Prostate gland (tissue), 2 donors: ENCODE data around the gene PMPCA. TPM values are rescaled to one million over a fixed set of nuclear protein-coding genes. Genes with fewer than 3 reads are reported as not detected.

Experiments
- DNase-seq: peaks from one replicate; pipeline ENCODE4 v3.0.0-alpha.2; 2019; ENCODE audit warnings: low spot score
- H3K27ac ChIP-seq, 2 donors: fragments of 200-600 bp; sonication (generic); 2 replicates each; pipeline ENCODE4 v1.5.1; 2017 to 2019
- H3K27me3 ChIP-seq: fragments of 200-600 bp; sonication (generic); replicated peaks from 2 replicates; pipeline ENCODE4 v1.5.1; 2019; ENCODE audit not compliant: insufficient read depth
- H3K36me3 ChIP-seq, 2 donors: fragments of 200-600 bp; sonication (generic); 1 replicate in 1 of 2; 2 replicates in 1 of 2; pipeline versions ENCODE4 v1.5.1 to v1.8.1; 2017 to 2019
- H3K4me1 ChIP-seq: fragments of 200-600 bp; sonication (generic); replicated peaks from 2 replicates; pipeline ENCODE4 v1.5.1; 2019
- H3K4me3 ChIP-seq, 2 donors: fragments of 200-600 bp; sonication (generic); 2 replicates each; pipeline ENCODE4 v1.5.1; 2017 to 2019
- H3K9me3 ChIP-seq: fragments of 200-600 bp; sonication (generic); 2 replicates; pipeline ENCODE4 v1.5.1; 2017
- POLR2A ChIP-seq: fragments of 450-650 bp; IDR thresholded peaks from one replicate; pipeline ENCODE4 v1.6.1; 2016; ENCODE audit warnings: antibody characterized with exemption, mild to moderate bottlenecking
- POLR2AphosphoS5 ChIP-seq: sonication (generic); formaldehyde crosslinking; IDR thresholded peaks from one replicate; pipeline ENCODE4 v1.6.1; 2017; ENCODE audit warnings: antibody characterized with exemption
- WGBS: methylation state at CpG from one replicate; pipeline ENCODE4 v1.1.5; 2018; 5-methylcytosine and 5-hydroxymethylcytosine counted together
- intact Hi-C: fragments of 100-400 bp; cut with DNase I; formaldehyde crosslinking; loops from one replicate; pipeline ENCODE4 v1.14.2; 2022
- total RNA-seq, 2 donors: library from RNA; depleted of rRNA; stranded (reverse); fragments of >200 nt; gene quantifications; one replicate each; pipeline ENCODE4 v1.1.0, GENCODE V29; 2016
- TF ChIP-seq, protein P1 (sequence below), 4 experiments: fragments of 200-600 bp in 2 of 4; fragments of 450-650 bp in 2 of 4; sonication (generic) in 2 of 4; IDR thresholded peaks; 1 replicate in 3 of 4; 2 replicates in 1 of 4; pipeline ENCODE4 v1.5.1; 2016 to 2019; ENCODE audit warnings: antibody characterized with exemption in 4 of 4, mild to moderate bottlenecking in 2 of 4, moderate library complexity in 2 of 4

Gene PMPCA
- total RNA-seq, 2 donors from 2014 or later, result 29.2 to 58.7 TPM

DNA sequence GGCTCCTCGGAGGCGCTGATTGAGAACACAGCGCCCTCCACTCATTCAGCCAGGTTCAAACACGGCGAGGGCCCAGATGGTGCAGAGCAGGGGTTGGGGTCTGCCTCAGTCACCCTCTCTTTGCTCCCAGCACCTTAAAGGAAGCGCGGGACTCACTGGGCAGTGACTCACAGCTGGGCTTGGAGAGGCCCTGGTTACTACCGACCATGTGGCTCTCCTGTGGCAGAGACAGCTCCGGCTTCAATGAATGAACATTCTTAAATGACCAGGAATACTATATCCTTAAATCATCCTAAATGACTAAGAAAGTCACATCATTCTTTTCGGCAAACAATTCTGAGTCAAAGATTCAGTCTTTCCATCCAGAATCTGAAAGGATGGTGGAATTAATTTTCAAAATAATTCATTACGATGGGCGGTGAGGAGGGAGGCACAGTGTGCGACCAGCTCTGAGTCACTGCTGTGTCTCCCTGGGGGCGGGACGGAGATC, 30.8 kb downstream of the PMPCA start:
- TF ChIP-seq POLR2A (no peak), POLR2AphosphoS5 (no peak)
- TF ChIP-seq, protein P1, sequence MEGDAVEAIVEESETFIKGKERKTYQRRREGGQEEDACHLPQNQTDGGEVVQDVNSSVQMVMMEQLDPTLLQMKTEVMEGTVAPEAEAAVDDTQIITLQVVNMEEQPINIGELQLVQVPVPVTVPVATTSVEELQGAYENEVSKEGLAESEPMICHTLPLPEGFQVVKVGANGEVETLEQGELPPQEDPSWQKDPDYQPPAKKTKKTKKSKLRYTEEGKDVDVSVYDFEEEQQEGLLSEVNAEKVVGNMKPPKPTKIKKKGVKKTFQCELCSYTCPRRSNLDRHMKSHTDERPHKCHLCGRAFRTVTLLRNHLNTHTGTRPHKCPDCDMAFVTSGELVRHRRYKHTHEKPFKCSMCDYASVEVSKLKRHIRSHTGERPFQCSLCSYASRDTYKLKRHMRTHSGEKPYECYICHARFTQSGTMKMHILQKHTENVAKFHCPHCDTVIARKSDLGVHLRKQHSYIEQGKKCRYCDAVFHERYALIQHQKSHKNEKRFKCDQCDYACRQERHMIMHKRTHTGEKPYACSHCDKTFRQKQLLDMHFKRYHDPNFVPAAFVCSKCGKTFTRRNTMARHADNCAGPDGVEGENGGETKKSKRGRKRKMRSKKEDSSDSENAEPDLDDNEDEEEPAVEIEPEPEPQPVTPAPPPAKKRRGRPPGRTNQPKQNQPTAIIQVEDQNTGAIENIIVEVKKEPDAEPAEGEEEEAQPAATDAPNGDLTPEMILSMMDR (IDR thresholded peaks at IDR 0.05), result no peak
- Histone ChIP-seq H3K9me3 (no peaks in the 10 kb centered on the region), H3K4me3 (no peak overlapping the region), H3K36me3 (peaks cover 13 to 14% of the 10 kb centered on the region in 2 donors), H3K4me1 (peaks cover 11% of the 10 kb centered on the region), H3K27ac (no peak overlapping the region), H3K27me3 (no peaks in the 10 kb centered on the region)
- intact Hi-C loops, result no loop called here
- DNase-seq, result no peak
- WGBS, result 93% methylated on average over 15 of the region's 15 CpGs

DNA sequence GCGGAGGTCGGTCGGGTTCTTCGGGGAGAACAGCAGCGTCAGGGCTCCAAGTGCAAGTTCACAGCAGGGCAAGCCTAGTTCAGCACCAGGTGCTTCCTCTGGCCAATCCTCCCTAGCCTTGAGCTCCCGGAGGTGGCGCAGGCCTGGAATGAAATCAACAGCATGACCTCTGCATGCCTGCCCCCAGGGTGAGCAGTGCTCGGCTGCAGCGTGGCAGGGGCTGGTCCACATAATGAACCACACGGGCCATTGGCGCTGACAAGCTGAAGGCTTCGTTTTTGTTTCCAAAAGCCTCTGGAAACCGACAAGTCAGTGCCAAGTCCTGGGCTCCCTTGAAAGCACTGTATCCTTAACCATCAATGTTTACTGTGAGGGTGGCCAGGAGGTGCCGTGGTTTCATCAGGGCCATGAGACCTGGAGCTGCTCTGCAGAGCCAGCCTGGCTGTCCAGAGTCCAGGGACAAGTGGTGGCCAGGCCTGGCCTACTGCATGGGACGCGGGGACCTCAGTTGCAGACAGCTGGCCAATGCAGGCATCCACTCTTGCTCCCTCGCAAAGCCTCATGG, 31.3 kb downstream of the PMPCA start:
- TF ChIP-seq POLR2A (no peak), POLR2AphosphoS5 (no peak)
- TF ChIP-seq, protein P1 (IDR thresholded peaks at IDR 0.05), result no peak
- Histone ChIP-seq H3K4me3 (no peak overlapping the region), H3K27ac (no peak overlapping the region), H3K36me3 (peaks cover 14 to 15% of the 10 kb centered on the region in 2 donors), H3K27me3 (no peaks in the 10 kb centered on the region), H3K4me1 (peaks cover 11% of the 10 kb centered on the region), H3K9me3 (no peaks in the 10 kb centered on the region)
- DNase-seq, result no peak
- WGBS, result 86% methylated on average over 17 of the region's 17 CpGs
- intact Hi-C loops, result no loop called here

DNA sequence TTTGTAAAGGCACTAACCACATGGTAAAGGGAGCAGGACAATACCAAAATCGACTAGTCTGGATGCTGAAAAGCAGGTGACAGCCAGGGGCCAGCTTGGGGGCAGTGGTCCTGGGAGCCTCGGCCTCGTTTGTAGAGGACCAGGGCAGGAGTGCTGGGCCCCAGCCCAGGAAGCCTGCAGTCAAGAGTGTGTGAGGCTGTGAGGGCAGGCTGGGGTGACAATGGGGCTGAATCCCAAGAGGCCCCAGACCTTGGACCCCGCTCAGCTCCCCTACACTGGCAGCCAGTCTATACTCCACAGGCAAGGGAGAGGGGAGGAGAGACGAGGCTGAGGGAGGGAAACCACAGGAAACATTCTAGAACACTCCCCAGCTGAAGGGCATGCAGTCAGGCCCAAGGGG, 31.8 kb downstream of the PMPCA start:
- no peaks in the 10 kb centered on the region for H3K27me3 ChIP-seq
- no peaks in the 10 kb centered on the region for H3K9me3 ChIP-seq
- intact Hi-C loops, result no loop called here
- H3K36me3 ChIP-seq, result peaks cover 14 to 17% of the 10 kb centered on the region in 2 donors
- peaks cover 11% of the 10 kb centered on the region for H3K4me1 ChIP-seq
- WGBS, result 78% methylated on average over 5 of the region's 5 CpGs
- TF ChIP-seq, protein P1 (IDR thresholded peaks at IDR 0.05), result no peak
- TF ChIP-seq POLR2A, result no peak
- TF ChIP-seq POLR2AphosphoS5, result no peak
- no peak for DNase-seq
- H3K27ac ChIP-seq, result no peak overlapping the region
- H3K4me3 ChIP-seq, result no peak overlapping the region

DNA sequence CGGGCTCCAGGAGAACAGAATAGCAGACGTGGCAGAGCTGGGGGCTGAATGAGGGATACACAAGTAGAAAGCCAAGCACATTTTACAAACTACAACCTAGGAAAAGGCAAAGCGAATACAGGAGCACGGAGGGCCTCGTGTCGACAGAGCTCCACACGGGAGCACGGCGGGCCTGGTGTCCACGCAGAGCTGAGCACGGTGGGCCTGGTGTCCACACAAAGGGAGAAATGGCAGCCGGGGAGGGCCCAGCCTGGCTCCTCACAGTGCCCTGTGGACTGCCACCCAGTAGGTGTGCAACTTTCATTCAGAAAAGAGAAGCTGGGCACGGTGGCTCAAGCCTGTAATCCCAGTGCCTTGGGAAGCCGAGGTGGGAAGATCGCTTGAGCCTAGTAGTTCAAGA, 32.6 kb downstream of the PMPCA start:
- 93% methylated on average over 15 of the region's 15 CpGs for WGBS
- Histone ChIP-seq H3K27me3 (no peaks in the 10 kb centered on the region), H3K27ac (no peak overlapping the region), H3K4me3 (no peak overlapping the region), H3K9me3 (no peaks in the 10 kb centered on the region), H3K36me3 (peaks cover 14 to 21% of the 10 kb centered on the region in 2 donors), H3K4me1 (peaks cover 2% of the 10 kb centered on the region)
- intact Hi-C loops, result no loop called here
- DNase-seq, result no peak
- TF ChIP-seq POLR2A (no peak), POLR2AphosphoS5 (no peak)
- TF ChIP-seq, protein P1 (IDR thresholded peaks at IDR 0.05), result no peak

DNA sequence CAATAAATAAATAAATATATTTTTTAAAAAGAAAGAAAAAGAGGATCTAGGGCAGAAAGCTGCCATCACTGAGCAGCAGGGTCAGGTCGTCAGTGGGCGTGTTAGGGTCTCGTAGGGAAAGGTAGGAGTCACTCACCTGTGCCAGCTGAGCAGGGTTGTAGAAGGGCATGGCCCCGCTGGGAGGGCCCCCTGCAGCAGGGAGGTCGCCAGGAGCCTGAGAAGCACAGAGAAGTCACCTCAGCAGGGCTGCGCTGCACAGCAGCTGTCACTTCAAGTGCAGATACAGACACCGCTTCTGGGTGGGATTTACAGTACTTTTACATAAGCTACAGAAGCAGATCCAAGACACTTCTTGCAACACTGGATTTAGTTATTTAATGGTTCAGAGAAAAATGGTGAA, 33.2 kb downstream of the PMPCA start:
- WGBS, result 91% methylated on average over 7 of the region's 7 CpGs
- no peaks in the 10 kb centered on the region for H3K4me1 ChIP-seq
- TF ChIP-seq, protein P1 (IDR thresholded peaks at IDR 0.05), result no peak
- no peak for TF ChIP-seq POLR2A
- no peak for TF ChIP-seq POLR2AphosphoS5
- no peak overlapping the region for H3K4me3 ChIP-seq
- intact Hi-C loops, result no loop called here
- H3K36me3 ChIP-seq, result peaks cover 14 to 21% of the 10 kb centered on the region in 2 donors
- no peaks in the 10 kb centered on the region for H3K27me3 ChIP-seq
- no peak overlapping the region for H3K27ac ChIP-seq
- no peaks in the 10 kb centered on the region for H3K9me3 ChIP-seq
- no peak for DNase-seq
